Medulla oblongata (tissue), 1 donor: ENCODE measurements around the gene TNFRSF18.

ENCODE experiments used
- DNase-seq: peaks from one replicate; pipeline ENCODE4 v3.0.0-alpha.2; 2015; ENCODE audit errors: extremely low spot score

Gene TNFRSF18

DNA sequence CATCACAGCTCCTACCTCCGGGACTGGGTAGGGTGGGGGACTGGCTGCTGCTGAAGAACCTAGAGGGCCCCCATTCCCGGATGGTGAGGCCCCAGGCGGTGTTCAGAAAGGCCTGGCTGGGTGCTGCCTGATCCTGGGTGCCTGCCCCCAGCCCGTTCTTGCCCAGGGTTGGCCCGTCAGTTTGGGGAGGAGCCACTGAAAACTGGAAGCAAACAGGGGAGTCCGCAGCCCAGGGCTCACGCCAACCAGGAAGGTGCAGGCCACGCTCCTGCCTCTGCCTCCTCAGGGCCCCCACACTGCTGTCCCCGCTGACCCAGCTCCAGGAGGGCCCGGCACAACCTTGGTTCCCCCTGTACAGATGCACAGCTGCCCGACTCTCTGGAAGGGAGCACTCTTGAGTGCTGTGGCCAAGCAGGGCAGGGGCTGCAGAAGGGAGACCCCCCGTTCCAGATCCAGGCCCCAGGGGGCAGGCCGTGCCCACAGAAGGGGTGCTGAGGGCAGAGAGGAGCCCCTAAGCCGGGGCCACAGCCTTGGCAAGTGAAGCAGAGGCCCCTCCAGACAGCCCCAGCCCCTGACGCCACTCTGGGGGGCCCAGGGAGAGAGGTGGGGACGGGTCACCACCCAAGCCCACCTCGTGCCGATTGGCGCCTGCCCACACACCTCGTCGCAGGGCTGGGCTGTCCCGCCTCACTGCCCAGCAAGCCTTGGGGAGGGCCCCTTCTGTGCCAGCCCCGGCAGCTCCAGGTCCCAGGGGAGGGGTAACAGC, 34.6 kb upstream of the TNFRSF18 start:
- DNase-seq: no peak

DNA sequence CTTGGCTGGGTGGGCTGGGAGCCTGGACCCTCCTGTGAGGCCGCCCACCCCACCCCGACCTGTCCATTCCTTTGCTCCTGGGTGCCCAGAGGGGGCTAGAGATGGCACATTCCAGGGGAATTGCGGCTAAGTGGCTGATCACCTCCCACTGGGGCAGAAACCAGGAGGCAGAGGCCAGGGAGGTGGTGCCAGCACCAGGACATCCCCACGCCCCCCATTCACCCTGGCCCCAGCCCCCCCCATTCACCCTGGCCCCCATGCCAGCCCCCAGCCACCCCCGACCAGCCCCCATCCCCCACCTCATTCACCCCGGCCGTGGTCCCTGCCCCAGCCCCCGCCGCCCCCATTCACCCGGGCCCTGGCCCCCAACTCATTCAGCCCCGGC, 33.9 kb upstream of the TNFRSF18 start:
- no peak for DNase-seq

DNA sequence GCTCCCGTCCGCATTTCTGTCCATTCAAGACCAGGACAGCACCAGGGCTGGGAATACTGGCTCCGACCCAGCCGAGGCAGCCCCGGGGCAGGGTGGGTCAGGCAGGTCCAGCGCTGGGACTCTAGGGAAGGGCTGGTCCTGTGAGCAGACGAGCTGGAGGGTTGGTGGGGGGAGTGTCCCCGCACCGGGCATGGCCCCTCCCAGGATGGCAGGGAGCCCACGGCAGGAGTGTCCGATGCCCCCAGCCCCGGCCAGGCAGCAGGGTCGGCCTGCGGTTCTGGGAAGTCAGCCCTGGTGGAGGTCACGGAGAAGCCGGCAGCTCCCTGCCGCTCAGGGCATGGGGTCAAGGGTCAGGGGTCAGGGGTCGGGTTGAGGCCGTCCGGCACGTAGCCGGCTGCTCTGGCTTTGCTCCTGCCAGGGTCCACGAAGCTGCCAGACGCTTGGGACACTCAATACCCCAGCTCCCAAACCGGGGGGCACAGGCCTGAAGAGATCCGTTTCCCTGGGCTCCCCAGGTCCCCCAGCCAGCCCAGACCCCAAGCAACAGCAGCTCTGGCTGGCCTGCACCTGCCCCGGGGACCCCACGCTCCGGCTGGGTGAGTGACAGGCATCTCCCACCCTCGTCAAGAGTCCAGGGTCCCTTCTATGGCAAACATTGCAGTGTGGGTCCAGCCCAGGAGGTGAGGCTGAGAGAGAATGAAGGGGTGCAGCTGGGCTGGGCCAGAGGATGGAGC, 33.4 kb upstream of the TNFRSF18 start:
- no peak for DNase-seq

DNA sequence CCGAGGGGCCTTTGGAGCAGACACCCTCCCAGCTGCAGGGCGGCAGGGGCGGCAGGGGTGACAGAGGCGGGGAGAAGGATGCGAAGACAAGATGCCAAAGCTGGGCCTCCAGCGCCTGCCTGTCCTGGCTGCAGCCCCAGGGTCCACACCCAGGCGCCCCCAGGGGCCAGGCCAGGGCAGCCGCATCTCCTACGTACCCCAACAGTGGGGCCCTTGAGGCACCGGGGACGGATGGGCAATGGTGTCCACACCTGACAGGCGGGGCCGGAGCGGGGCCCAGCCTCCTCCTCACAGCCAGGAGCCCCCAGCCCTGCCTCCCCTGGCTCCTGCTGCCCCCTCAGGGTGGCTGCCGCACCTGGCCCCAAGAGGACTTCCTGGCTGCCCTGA, 32.8 kb upstream of the TNFRSF18 start:
- DNase-seq: no peak

DNA sequence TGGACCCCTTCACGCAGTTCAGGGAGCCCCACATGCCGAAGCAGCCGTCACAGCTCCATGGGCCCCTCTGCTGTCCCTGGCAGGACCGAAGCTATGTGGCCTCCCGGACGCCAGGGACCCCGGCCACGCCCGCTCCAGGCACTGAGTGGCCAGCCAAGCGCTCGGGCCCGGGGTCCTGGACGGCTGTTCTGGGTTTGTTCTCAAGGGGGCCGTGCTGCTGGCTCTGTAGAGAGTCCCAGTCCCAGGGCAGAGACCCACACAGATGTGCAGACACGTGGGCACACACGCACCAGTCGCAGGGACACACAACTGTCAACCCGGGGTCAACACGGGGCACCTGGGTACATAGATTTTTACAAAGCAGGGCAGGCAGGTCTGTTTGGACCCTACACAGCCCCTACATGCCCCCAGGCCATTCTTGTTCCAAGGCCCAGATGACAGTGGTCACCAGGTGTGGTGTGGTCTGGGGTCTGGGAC, 32.3 kb upstream of the TNFRSF18 start:
- no peak for DNase-seq

DNA sequence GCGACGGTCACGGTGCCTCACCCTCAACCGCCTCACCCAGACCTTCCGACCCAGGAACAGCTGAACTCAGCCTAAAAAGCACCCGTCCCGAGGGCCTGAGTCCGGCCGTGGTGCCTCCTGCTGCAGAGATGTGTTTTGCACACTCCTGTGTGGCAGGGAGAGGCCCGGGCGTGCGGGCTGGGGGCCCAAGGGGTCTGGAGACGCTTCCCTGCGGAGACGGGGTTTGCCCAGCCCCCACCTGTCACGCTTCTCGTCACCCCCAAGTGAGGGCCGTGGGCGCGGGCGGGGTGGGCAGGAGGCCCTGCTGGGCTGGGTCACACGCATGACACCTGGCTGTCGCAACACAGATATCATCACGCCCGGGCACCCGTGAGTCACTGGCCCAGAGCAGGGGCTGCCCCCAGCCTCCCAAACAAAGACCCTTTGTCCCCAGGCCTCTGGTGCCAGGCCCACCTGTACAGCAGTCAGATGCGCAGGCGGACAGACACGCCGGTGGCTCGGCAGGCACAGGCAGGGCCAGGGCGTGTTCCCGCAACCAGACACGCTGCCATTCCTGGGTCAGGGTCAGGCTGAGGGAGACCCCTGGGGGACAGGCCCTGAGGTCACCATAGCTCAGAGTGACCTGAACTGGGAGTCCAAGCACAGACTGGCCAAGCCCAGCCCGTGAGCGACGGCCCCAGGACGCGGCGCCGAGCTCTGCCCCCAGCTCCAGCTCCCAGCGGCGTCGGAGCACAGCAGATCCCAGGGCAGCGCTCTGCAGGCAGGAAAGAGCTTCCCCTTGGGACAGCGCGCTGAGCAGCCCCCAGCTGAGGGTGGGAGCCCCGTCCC, 31.7 kb upstream of the TNFRSF18 start:
- no peak for DNase-seq

DNA sequence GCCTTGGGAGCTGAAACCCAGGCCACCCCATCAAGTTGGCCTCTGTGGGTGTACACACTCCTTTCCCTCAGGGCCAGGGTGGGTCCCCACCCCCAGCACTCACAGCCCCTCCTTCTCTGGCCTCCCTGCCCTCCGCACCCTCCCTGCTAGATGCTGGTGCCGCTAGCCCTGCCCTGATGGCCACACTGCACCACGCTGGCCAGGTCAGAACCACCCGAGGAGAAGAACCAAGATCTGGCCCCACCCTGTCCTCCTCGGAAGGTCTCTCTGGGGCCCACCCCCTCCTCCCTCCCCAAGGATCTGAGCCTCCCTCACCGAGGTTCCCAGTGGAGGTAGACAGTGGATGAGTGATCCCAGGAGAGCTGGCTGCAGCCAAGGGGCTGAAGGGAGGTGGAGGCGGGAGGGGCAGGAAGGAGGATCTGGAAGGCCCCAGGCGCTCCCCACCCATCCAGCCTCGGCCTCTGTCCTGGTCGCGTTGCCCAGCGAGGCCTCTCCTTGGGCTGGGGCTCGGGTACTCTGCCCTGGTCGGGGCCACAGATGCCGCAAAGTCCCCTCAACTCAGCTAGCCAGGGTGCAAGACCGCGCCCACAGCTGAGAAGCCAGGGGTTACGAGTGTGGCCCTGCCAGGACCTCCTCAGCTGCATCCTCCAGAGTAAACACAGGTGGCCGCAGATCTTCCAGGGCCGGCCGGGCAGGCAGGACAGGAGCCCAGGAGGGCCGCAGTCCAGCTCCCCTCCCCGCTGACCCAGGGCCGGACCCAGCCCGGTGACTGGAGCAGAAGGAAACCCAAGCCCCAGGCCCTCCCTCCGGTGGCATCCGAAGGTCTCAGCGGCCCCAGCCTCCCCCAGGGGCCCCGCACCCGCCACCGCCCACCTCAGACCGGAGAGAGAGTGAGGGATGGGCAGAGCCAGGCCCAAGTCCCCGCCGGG, 30.8 kb upstream of the TNFRSF18 start:
- DNase-seq: no peak

DNA sequence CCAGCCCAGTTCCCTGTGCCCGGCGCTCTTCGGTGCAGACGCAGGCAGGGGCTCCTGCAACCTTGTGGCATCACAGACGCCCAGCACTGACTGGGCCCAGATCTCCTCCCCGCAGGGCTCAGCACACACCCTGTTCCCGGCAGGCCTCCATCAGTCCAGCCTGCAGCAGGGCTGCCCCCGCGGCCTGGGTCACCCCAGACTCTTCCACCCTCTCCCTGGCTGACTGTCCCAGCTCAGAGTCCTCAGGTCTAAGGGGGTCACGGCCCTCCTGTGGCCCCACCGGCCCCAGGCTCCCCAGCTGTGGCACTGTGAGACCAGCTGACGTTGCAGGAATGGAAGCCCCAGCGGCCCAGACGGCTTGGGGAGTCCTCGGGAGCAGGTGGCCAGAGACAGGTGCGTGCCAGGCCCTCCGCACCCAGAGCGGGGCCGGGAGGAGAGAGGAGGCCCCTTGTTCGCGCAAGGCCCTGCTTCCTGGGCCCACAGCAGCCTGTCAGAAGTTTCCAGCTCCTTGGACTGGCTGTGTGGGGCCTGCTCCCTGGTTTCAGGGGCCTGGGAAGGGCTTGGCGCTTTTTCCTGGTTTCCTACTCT, 29.9 kb upstream of the TNFRSF18 start:
- no peak for DNase-seq

DNA sequence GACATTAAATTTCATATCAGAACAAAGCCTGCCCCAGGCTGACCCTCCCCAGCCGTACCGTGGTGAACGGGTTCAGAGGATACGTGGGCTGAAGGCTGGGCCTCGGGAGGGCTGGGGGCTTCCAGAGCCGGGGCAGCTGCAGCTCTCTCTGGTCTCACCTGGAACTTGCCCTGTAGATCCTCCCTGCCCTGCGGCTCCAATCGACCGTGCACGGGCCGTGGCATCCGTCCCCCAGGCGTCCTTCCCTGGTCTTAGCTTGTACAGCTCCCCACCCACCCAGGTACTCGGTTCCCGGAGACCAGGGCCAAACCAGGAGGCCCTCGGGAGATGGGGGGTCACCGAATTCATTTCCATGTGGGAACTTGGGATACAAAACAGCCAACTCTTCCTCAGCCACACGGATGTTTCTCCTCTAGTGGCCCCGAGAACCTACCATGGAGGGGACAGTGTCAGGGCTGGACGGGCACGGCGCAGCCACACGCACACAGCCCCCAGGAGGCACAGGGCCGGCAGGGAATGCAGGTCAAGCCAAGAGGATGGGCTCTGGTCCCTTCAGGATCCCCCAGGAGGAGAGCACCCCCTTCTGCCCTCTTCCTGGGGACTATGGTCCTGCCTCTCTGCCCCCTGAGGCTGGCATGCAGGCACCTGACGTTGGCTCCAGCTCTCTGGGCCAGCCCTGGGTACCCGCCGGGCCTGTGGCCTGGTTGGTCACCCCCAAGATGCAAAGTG, 28.8 kb upstream of the TNFRSF18 start:
- DNase-seq: no peak

DNA sequence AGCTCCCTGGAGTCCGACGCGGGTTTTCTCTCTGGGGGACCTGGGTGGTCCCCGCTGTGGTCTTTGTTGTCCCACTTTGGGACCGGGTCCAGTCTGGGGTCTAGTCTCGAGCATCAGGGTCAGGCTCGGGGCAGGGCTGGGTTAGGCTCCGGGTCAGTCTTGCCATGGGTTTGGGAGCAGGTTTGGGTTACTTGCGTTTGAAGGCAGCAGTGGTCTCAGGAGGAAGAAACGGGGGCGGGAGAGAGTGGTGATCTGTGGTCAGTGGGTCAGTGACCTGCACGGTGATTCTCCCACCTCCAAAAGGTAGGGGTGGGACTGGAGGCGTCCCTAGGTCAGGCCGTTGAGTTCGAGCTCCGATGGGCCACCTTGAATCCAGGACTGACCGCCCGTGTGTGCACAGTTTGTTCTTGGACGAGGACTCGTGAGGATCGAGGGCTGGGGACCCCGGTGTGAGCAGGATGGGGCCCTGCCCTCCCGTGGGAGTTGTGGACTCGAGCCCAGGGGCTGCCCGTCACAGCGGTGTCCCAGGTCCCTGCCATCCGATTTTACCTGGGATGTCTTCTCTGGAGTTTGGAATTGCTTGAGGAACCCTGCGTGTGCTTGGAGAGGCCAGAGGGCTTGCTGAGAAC, 27.9 kb upstream of the TNFRSF18 start:
- DNase-seq: no peak

DNA sequence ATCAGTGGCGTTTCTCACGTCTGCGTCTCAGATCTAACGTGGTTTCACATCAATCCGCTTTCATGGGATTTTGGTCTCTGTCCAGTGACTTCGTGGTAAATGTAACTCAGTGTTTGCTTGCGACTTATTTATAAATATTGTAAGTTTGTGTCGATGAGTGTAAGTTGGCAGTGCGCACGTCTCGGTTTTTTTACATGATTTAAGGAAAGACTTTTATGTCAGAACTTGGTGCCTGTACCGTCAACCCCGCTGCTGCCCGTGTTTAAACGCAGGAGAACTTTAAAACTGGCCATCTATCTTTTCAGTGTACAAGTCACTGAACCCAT, 27.1 kb upstream of the TNFRSF18 start:
- no peak for DNase-seq

DNA sequence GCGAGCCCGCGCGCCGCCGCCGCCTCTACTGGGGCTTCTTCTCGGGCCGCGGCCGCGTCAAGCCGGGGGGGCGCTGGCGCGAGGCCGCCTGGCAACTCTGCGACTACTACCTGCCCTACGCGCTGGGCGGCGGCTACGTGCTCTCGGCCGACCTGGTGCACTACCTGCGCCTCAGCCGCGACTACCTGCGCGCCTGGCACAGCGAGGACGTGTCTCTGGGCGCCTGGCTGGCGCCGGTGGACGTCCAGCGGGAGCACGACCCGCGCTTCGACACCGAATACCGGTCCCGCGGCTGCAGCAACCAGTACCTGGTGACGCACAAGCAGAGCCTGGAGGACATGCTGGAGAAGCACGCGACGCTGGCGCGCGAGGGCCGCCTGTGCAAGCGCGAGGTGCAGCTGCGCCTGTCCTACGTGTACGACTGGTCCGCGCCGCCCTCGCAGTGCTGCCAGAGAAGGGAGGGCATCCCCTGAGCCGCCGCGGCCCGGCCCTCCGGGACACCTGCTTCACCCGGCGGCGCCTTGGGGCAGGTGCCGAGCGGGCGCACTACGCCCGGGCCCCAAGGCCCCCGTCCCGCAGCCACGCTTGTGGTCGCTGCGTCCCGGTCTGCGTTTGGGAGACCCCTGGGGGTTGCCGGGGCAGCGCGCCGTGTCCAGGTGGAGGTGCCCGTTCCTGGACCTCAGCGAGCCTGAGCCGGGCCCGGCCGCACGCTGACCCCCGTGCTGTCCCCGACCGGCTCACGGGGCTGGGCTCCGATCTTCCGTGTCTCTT, 26.6 kb upstream of the TNFRSF18 start:
- no peak for DNase-seq

DNA sequence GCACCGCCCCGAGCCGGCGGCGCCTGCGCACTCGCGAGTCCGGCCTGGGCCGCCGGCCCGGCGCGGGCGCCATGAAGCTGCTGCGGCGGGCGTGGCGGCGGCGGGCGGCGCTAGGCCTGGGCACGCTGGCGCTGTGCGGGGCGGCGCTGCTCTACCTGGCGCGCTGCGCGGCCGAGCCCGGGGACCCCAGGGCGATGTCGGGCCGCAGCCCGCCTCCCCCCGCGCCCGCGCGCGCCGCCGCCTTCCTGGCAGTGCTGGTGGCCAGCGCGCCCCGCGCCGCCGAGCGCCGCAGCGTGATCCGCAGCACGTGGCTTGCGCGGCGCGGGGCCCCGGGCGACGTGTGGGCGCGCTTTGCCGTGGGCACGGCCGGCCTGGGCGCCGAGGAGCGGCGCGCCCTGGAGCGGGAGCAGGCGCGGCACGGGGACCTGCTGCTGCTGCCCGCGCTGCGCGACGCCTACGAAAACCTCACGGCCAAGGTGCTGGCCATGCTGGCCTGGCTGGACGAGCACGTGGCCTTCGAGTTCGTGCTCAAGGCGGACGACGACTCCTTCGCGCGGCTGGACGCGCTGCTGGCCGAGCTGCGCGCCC, 25.9 kb upstream of the TNFRSF18 start, which contains the start of gene B3GALT6:
TSS of gene B3GALT6 (plus strand) at position 30 of the 588 bp plus-strand sequence. CDS start at position 72, 42 bp downstream.
- DNase-seq: no peak

DNA sequence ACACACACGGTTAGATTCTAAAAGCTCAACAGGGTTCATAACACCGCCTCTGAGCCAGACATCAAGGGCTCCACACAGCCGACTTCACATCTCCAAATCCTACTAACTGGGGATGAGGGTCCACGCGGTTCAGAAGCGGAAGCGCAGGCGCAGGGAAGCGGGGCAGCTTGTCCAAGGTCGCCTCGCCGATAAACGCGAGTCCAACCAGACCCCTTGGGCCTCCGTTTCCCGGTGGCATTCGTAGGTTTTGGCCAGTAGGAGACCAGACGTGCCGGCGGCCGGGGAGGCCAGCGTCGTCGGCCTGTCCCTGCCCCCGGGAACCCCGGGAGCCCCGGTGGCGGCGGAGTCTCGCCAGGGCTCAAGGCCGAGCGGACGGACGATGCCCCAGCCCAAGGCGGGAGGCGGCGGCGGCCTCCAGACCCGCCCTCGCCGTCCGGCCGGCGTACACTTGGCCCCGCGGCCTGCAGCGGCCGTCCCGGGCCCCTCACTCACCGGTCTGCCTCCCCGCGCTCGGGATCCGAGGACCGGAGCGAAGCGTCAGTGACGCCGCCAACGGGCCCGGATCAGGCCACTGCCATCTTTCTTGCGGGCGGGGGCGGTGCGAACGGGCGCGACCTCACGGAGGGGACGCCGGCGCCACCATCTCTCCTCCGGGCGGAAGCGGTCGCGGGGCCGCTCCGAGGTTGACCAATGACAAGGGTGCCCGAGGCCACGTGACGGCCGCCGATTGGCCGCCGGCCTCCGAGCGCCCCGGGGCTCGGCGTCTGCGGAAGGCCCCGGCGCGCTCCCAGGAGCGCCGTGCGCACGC, 25.2 kb upstream of the TNFRSF18 start, which contains the start of gene SDF4:
TSS of gene SDF4 (minus strand) at position 602 of the 808 bp plus-strand sequence. CDS start 3,229 bp downstream, outside the sequence.
- peak; percentile 97 for DNase-seq

DNA sequence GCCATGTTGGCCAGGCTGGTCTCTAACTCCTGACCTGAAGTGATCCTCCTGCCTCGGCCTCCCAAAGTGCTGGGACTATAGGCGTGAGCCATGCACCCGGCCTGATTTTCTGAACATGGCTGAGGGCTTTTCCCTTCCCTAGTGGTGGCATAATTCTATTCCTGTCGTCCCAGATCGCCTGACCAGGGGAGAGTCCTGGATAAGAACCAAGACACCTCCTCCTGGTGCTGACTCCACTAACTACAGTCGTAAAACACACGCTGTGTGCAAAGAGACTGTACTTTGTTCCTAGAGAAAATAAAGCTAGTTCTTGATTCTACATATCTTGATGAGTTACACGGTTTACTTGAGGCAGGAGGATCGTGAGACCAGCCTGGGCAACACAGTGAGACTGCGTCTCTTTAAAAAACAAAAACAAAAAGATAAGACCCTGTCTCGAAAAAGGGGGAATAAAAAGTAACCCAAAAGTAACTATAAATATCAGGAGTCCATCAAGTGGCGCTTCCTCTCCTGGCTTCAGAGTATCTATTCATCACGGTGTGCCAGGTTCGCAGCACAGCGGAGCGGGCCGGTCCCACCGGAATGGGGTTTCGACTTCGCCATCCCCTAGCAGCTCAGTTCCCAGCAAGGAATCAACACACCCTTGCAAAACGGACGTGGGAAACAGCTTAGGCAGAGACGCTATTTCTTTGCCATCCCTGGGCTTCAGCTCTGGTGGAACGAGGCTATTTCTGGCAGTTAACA, 24.4 kb upstream of the TNFRSF18 start:
- DNase-seq: no peak

DNA sequence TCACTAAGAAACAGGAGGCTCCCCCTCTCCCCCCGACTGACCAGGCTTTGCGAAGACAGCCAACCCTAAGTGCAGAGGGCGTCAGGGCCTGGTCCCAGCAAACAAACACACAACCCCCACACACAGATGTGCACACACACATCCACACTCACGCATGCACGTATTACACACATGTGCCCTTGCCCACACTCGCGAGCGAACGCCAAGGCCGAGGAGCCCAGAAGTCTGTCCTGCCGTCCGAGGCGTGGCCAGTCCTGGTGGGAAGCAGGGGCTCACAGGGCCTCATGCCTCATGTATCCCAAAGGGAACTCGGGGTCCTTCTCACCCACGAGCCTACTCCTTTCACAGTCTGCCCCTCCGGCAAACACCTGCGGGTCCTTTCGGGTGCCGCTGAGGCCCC, 23.4 kb upstream of the TNFRSF18 start:
- no peak for DNase-seq
